Measurements from ENCODE around the gene KRTAP5-1. TPM values are rescaled to one million over a fixed set of nuclear protein-coding genes. Genes with fewer than 3 reads are reported as not detected.

Gene KRTAP5-1
- total RNA-seq, 1 experiment from 2014 or later, result not detected

DNA sequence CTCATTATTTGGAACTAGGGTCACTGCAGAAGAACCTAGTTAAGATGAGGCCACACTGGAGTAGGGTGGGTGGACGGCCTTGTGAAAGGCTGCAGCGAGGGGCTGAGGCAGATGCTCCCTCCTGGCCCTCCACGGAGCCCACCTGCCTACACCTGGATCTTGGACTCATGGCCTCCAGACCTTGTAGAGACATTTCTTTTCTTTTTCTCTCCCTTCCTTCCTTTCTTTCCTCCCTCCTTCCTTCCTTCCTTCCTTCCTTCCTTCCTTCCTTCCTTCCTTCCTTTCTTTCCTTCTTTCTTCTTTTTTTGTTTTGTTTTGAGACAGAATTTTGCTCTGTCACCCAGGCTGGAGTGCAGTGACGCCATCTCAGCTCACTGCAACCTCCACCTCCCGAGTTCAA lies 39.7 kb downstream of the KRTAP5-1 start:
- no peak for DNase-seq (ENCODE audit: low spot score)

DNA sequence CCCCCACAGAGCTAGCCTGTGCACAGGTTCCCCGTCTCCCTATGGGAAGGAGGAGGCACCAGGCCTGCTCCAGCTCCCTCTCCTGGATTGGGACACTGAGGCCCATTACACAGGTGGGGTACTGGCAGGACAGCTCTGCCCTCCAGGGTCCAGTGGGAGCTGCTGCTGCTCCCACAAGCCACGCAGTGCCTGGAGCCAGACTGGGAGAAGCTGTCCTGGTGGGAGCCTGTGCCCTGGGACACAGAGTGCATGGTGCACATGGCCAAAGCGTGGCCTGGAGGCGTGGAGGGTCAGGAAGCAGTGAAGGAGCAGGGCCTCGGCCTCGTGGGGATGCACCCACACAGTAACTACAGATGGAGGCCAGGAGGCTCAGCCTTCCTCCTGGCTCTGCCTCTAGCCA lies 40.5 kb downstream of the KRTAP5-1 start:
- no peak for DNase-seq (ENCODE audit: low spot score)

DNA sequence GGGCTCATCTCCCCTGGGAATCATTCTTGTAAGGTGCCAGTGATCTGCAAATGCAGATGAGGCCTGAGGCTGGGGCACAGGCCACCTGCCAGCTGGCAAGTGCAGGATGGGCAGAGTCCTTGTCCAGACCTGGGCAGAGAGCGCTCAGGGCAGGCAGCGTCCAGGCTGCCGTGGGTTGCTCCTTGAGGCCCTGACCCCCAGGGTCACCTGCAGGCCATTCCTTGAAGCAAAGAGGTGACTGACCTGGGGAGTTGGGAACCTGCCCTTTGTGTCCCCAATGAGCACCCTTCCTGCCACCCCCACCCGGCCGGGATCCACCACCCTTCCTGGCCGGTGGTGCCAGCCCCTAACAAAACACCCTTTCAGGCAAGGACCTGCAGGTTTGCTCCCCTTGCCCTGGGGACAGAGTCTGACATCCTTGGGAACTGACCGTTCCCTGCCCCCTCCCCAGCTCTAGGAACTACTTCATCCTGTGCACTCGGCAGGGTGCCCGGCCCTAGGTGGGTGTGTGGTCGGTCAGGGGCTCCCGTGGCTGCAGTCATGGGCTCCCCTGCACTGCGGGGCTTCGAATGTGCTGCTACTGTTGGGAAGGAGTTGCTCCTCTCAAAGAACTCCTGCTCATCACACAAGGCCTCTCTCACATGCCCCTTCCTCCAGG lies 41.3 kb downstream of the KRTAP5-1 start:
- no peak for DNase-seq (ENCODE audit: low spot score)

DNA sequence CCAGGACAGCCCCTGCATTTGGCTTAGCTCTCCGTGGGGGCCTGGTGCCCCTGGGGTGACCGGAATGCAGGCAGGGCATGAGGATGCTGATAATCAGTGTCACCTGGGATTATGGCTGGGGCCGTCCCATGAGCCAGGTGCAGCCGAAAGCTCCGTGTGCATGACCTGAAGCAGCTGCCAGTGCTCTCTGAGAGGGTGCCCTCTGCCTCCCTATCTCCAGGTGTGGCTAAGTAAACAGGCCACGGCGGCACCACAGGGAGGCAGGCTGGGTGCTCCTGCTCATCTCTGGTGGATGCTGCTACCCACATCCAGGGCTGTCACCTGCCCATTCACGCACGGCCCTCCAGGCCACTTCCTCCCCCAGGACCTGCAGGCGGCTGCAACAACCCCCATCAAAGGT lies 42.8 kb downstream of the KRTAP5-1 start:
- no peak for DNase-seq (ENCODE audit: low spot score)

DNA sequence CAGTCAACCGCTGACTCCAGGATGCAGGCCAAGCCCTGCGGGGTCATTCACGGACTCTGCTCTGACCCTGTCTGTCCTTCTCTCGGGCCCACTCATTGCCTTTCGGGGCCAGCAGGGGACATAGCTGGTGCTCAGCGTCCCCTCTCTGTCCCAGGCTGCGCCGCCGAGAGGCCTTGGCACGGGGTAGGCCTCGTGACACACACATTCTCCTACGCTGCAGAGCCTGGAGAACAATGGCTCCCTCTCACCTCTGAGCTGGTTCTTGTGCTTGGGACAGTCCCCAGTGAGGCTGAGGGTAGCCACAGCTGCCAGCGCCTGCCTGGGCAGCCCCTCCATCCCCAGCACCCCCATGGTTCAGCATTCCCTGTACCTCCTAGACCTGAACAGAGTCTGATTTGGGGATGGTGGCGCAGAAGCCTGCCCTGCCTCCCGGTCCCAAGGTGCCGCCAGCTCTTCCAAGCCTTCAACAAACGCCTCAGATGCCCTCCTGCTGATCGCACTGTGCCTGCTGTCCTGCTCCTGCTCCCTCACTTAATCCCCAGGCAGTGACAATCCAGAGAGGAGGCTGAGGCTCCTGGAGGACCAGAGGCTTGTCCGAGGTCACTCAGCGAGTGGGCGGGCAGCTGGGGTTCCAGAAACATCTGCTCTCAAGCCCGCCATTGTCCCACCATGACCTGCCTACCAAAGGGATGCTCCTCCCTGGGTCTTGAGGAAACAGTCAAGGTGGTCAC lies 43.4 kb downstream of the KRTAP5-1 start:
- DNase-seq (ENCODE audit: low spot score), result no peak

DNA sequence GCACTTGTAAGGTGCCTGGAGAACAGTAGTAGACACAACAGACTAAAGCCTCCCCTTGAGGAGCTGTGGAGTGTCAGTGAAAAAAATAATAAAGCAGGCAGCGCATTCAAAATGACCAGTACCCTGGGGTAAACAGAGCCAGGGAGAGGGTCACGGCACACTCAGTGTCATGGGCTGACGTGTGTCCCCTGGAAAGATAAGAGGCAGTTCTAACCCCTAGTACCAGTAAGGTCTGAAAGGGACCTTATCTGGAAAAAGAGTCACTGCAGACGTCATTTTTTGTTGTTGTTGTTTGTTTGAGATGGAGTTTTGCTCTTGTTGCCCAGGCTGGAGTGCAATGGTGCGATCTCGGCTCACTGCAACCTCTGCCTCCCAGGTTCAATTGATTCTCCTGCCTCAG lies 45.0 kb downstream of the KRTAP5-1 start:
- DNase-seq (ENCODE audit: low spot score), result no peak

DNA sequence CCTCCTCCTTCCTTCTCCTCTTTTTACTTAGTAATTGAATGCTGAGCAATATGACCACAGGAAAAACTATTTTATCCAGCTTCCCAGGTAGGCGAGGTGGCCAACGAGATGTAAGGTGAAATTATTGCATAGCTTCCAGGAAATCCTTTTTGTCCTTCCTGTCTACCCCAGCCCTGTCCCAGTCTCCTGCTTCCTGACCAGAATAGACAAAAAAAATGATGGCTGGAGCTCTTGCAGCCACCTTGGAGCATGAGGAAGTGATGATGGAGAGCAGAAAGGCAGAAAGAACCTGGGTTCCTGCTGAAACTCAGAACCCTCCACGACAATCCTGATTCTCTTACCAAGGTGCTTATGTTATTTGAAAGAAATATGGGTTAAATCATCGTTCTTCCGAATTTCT lies 46.9 kb downstream of the KRTAP5-1 start:
- DNase-seq (ENCODE audit: low spot score), result no peak

DNA sequence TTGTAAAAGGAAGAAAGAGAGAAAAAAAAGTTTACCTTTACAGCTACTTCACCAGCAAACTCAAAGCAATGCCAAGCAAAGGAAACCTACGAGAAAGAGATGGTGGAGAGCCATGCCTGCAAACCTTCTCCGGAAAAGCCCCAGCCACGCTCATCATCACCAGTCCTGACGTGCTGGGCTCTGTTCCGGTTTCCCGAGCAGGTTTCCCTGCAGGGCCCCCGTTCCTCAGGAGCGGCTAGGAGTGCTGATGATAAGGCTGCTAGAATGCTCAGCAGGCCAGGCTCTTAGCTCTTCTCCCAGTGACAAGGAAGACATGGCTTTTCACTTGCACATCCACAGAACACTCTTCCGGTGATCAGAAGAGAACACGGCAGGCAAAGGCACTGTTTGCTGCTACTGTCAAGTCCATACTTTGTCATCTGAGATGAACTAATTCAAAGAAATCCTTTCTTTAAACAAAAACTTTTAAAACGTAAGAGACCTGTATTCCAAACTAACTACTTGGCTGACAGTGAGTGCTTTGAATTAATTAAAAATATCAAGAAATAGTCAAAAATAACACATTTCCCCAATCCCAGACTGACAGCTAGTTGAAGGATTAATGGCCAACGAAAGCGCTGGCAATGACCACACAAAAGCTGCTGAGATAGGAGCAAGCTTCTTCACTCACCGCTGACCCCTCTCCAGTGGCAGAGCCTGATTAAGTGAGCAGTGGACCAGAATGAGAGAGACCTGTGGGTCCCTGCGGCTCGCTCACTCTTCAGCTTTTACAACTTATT lies 48.8 kb downstream of the KRTAP5-1 start:
- no peak for DNase-seq (ENCODE audit: low spot score)

DNA sequence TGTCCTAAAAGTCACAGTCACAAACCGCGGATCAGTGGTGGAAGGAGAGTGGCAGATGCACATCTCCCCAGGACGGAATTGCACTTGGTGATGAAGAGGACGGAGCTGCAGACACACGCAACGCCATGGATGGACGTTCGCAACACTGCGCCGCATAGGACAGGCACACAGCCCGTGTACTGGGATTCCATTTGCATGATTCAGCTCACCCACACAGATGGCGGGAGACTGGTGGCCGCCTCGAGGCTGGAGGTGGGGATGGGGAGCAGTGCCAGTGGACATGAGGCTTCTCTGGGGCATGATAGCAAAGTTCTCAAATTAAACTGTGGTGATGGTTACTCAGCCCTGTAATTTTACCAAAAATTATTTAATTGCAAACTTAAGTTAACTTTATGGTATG lies 50.4 kb downstream of the KRTAP5-1 start:
- no peak for DNase-seq (ENCODE audit: low spot score)

Other genes with a start within 250 kb of the KRTAP5-1 start
- 0.52 and 0.76 TPM in 2 replicates for gene BRSK2, start 195.3 kb downstream of the KRTAP5-1 start, total RNA-seq (2014; rRNA removed; shearing (Covaris generic))
- gene MOB2, start 98.5 kb downstream of the KRTAP5-1 start, total RNA-seq (2014; rRNA removed; shearing (Covaris generic)), result 56.6 and 67.2 TPM in 2 replicates
- gene DUSP8, start 13.0 kb downstream of the KRTAP5-1 start, total RNA-seq (2014; rRNA removed; shearing (Covaris generic)), result 21.4 and 23.2 TPM in 2 replicates
- gene KRTAP5-2, start 13.0 kb upstream of the KRTAP5-1 start, total RNA-seq (2014; rRNA removed; shearing (Covaris generic)), result not detected in 2 replicates
- not detected in 2 replicates for gene KRTAP5-3, start 23.2 kb upstream of the KRTAP5-1 start, total RNA-seq (2014; rRNA removed; shearing (Covaris generic))
- gene KRTAP5-4, start 36.9 kb upstream of the KRTAP5-1 start, total RNA-seq (2014; rRNA removed; shearing (Covaris generic)), result not detected in 2 replicates
- gene KRTAP5-5, start 44.5 kb upstream of the KRTAP5-1 start, total RNA-seq (2014; rRNA removed; shearing (Covaris generic)), result not detected in 2 replicates
- gene KRTAP5-6, start 111.9 kb upstream of the KRTAP5-1 start, total RNA-seq (2014; rRNA removed; shearing (Covaris generic)), result not detected in 2 replicates
- gene IFITM10, start 165.3 kb upstream of the KRTAP5-1 start, total RNA-seq (2014; rRNA removed; shearing (Covaris generic)), result 2.8 and 4.1 TPM in 2 replicates
- gene CTSD, start 178.6 kb upstream of the KRTAP5-1 start, total RNA-seq (2014; rRNA removed; shearing (Covaris generic)), result 1,063 and 1,119 TPM in 2 replicates
- gene SYT8, start 249.7 kb upstream of the KRTAP5-1 start, total RNA-seq (2014; rRNA removed; shearing (Covaris generic)), result 59.9 and 63.4 TPM in 2 replicates

Data from HT-29 (cell line).